Measurements from ENCODE around the gene DNASE1L3.

The DNASE1L3 gene

DNA sequence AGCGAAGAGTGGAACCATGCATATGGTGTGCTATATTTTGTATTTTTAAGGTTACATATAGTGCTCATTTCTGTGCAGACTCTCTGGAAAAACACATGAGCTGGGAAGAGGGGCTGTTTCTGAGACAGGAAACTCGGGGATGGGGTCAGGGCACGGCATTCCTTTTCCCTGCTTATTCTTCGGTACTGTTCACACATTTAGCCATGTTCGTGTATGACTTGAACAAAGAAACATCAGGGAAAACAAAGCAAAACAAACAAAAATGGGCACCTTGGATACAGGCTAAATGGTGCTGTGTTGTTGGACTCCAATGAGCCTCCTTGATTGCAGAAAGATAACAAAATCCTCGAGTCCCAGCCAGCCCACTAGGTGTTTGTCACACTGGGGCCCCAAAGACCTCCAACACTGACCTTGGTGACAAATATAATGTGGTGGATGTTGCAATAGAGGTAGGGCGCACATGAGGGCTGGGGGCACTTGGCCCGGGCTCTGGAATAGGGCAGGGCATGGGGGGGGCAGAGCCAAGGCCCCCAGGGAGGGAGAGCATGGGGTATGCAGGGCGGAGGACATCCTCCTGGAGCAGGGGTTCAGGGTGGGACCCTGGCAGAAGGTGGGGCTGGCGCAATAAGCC, 19.3 kb downstream of the DNASE1L3 start:
- TF ChIP-seq, protein P1, sequence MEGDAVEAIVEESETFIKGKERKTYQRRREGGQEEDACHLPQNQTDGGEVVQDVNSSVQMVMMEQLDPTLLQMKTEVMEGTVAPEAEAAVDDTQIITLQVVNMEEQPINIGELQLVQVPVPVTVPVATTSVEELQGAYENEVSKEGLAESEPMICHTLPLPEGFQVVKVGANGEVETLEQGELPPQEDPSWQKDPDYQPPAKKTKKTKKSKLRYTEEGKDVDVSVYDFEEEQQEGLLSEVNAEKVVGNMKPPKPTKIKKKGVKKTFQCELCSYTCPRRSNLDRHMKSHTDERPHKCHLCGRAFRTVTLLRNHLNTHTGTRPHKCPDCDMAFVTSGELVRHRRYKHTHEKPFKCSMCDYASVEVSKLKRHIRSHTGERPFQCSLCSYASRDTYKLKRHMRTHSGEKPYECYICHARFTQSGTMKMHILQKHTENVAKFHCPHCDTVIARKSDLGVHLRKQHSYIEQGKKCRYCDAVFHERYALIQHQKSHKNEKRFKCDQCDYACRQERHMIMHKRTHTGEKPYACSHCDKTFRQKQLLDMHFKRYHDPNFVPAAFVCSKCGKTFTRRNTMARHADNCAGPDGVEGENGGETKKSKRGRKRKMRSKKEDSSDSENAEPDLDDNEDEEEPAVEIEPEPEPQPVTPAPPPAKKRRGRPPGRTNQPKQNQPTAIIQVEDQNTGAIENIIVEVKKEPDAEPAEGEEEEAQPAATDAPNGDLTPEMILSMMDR (IDR thresholded peaks at IDR 0.05): no peak
- no peak overlapping the region for H3K27ac ChIP-seq

DNA sequence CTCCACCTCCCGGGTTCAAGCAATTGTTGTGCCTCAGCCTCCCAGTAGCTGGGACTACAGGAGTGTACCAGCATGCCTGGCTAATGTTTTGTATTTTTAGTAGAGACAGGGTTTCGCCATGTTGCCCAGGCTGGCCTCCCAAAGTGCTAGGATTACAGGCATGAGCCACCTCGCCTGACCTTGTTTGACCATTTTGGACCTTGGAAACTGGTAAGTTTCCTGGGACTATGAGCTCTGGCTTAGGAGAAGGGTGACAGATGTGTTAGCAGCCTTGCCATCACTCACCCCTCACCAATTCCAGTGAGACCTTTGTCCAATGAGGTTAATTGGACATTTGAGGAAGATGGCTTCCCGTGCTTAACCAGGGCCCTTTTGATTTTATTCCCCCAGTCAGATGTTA, 19.9 kb downstream of the DNASE1L3 start:
- no peak for DNase-seq (ENCODE audit: low spot score)
- Histone ChIP-seq H3K27ac (no peak overlapping the region), H3K4me3 (no peak overlapping the region)
- TF ChIP-seq, protein P1 (IDR thresholded peaks at IDR 0.05): no peak

More for the DNA sequence above, 19.3 kb downstream of the DNASE1L3 start:
- DNase-seq (ENCODE audit: low spot score): no peak
- no peak overlapping the region for H3K4me3 ChIP-seq

DNA sequence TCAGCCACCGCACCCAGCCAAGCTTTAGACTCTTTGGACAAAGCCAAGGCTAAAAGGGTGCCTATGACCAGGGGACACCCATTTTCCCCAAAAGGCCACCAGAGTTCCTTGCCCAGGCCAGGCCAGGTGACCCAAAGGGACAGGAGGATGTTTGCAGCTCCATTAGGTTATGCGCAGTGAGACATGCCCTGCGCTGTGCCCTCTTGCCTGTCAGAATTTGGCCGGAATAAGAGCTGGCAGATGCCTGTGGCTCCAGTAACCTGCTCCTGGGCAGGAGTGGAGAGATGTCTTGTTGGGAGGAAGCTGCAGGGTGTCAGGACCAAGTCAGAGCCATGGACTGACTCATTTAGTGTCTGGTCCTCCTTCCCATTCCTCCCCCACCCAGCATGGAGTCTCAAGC, 20.5 kb downstream of the DNASE1L3 start:
- Histone ChIP-seq H3K4me3 (no peak overlapping the region), H3K27ac (no peak overlapping the region)
- no peak for DNase-seq (ENCODE audit: low spot score)
- TF ChIP-seq, protein P1 (IDR thresholded peaks at IDR 0.05): no peak

DNA sequence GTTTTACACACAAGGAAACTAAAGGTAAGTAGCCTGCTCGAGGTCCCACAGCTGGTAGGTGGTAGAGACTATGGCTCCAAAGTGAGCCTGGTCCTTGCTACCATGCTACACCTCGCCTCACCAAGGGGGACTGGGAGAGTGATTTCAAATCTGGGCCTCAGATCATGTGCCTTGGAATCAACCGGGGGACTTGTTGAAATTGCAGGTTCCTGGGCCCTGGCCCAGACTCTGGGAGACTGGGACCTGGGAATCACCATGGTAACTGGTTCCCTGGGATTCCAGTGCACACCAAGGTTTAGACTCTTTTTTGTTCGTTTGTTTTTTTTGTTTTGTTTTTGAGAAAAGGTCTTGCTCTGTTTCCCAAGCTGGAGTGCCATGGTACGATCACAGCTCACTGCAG, 21.1 kb downstream of the DNASE1L3 start:
- TF ChIP-seq, protein P1 (IDR thresholded peaks at IDR 0.05): no peak
- no peak for DNase-seq (ENCODE audit: low spot score)
- Histone ChIP-seq H3K27ac (peak overlapping the region in 1 of 2 donors; percentile 7), H3K4me3 (no peak overlapping the region)

DNA sequence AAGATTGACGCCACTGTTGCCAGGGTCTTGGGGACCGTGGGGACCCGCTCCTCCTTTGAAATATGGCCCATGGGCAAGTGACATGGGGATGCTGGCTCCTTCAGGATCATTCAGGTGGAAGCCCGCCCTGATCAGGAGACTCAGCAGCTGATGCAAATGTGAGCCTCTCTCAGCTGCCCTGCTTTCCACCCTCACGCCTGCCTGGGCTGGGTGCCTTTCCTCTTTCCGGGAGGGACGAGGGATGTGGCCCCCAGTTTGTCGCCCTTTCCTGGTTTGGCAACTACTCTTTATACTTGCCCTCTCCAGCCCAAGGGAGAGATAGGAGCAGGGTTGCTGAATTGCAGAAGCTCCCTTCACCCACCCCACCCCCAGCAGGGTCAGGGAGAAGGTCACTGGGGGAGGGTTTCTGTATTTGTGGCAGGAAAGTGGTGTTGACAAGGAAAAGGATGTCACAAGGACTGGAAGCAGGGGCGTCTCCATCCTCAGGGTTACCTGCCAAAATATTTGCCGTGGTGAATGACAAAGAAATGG, 21.8 kb downstream of the DNASE1L3 start:
- DNase-seq (ENCODE audit: low spot score): no peak
- TF ChIP-seq, protein P1 (IDR thresholded peaks at IDR 0.05): no peak
- Histone ChIP-seq H3K4me3 (no peak overlapping the region), H3K27ac (no peak overlapping the region)

DNA sequence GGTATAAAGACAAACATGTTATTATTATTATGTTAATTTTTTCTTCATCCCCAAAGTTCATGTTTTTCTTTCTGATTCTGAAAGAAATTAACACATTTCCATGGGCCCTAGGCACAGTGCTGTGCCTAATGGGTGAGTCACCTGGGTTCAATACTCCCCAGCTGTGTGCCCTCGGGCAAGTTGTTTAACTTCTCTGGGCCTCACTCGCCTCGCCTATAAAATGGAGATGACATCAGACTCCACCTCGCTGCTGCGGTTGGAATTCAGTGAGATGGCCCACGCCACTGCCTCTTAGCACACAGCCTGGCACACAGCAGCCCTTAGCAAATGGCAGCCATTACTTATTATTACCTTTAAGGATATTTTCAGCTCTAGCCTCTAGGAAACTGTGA, 22.6 kb downstream of the DNASE1L3 start:
- Histone ChIP-seq H3K27ac (no peak overlapping the region), H3K4me3 (no peak overlapping the region)
- TF ChIP-seq, protein P1 (IDR thresholded peaks at IDR 0.05): no peak
- DNase-seq (ENCODE audit: low spot score): no peak

DNA sequence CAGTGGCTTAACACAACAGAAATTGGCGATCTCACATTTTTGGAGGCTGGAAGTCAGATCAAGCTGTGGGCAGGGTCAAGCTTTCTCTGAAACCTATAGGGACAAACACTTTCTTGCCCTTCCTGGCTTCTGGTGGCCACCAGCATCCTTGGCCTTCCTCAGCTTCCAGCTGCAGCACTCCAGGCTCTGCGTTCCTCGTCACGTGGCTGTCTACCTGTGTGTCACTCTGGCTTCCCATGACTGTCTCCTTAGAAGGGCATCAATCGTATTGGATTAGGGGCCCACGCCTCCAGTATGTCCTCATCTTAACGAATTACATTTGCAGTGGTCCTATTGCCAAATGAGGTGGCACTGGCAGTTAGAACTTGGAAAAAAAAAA, 25.8 kb downstream of the DNASE1L3 start:
- Histone ChIP-seq H3K27ac (no peak overlapping the region), H3K4me3 (no peak overlapping the region)
- TF ChIP-seq, protein P1 (IDR thresholded peaks at IDR 0.05): no peak
- no peak for DNase-seq (ENCODE audit: low spot score)

All from coronary artery (tissue), 2 donors.